Lung (tissue), 12 donors: ENCODE measurements around the gene EFCAB5. TPM values are rescaled to one million over a fixed set of nuclear protein-coding genes. Genes with fewer than 3 reads are reported as not detected.

Source experiments
- ATAC-seq: fragments of 200-7000 bp; cut with Tn5 transposase; one replicate; pipeline ENCODE4 v1.9.1; 2020; ENCODE audit warnings: moderate number of reproducible peaks; ENCODE audit not compliant: insufficient read depth, low FRiP score
- DNase-seq, 3 donors: peaks; one replicate each; pipeline ENCODE4 v3.0.0-alpha.2; 2013 to 2017
- H3K27ac ChIP-seq, 2 donors: one replicate each; pipeline ENCODE4 v1.5.1; 2013; ENCODE audit warnings: mild to moderate bottlenecking in 2 of 2, moderate library complexity in 2 of 2, control low read depth in 1 of 2, inconsistent platforms in 1 of 2, low read depth in 1 of 2, low read length in 1 of 2
- H3K27me3 ChIP-seq, 3 donors: one replicate each; pipeline ENCODE4 v1.5.1; 2013; ENCODE audit warnings: low read length in 2 of 3; ENCODE audit not compliant: control insufficient read depth in 3 of 3, insufficient read depth in 3 of 3
- H3K36me3 ChIP-seq, 4 donors: one replicate each; pipeline ENCODE4 v1.5.1; 2013; ENCODE audit warnings: low read length in 4 of 4, mild to moderate bottlenecking in 1 of 4, moderate library complexity in 1 of 4; ENCODE audit not compliant: control insufficient read depth in 4 of 4, insufficient read depth in 4 of 4
- H3K4me1 ChIP-seq, 5 donors: one replicate each; pipeline ENCODE4 v1.5.1; 2013; ENCODE audit warnings: low read length in 5 of 5, mild to moderate bottlenecking in 2 of 5, moderate library complexity in 1 of 5; ENCODE audit not compliant: control insufficient read depth in 5 of 5, insufficient read depth in 5 of 5
- H3K4me3 ChIP-seq: one replicate; pipeline ENCODE4 v1.5.1; 2013; ENCODE audit warnings: mild to moderate bottlenecking, control low read depth, moderate library complexity
- H3K9ac ChIP-seq, 2 donors: one replicate each; pipeline ENCODE4 v1.5.1; 2013; ENCODE audit warnings: low read length in 2 of 2, control low read depth in 1 of 2; ENCODE audit not compliant: insufficient read depth in 1 of 2
- H3K9me3 ChIP-seq, 4 donors: one replicate each; pipeline ENCODE4 v1.5.1; 2013; ENCODE audit warnings: low read length in 3 of 4, mild to moderate bottlenecking in 1 of 4, moderate library complexity in 1 of 4; ENCODE audit not compliant: control insufficient read depth in 4 of 4, insufficient read depth in 3 of 4
- whole genome bisulfite sequencing, 2 donors: extraction: QIAGEN DNeasy Blood & Tissue Kit; methylation state at CpG; one replicate each; pipeline ENCODE4 v1.1.7; 2013; 5-methylcytosine and 5-hydroxymethylcytosine counted together
- polyA plus RNA-seq, 2 donors: library from polyadenylated mRNA; stranded (reverse); fragments of 200-250 nt; gene quantifications; one replicate each; pipeline ENCODE4 v1.2.1, GENCODE V29; 2013
- total RNA-seq, 2 donors: library from RNA; depleted of rRNA in 1 of 2; stranded (reverse); fragments of >200 nt in 1 of 2; gene quantifications; one replicate each; pipeline ENCODE4 v1.2.1, GENCODE V29; 2014 to 2021
- TF ChIP-seq, protein P1 (sequence below): IDR thresholded peaks from 2 replicates; pipeline ENCODE4 v1.5.1; 2012; ENCODE audit warnings: mild to moderate bottlenecking; ENCODE audit errors: control extremely low read depth, extremely low read depth
- donor health status: control.
- donor health status: control.
- donor health status: Bipolar disorder and iron deficiency.
- donor health status: healthy.
- donor health status: DM: yes; HTN: yes; CAD: no.

The EFCAB5 gene
- total and polyA plus RNA-seq, 4 donors: 0.09 to 2.2 (median 0.42) TPM

DNA sequence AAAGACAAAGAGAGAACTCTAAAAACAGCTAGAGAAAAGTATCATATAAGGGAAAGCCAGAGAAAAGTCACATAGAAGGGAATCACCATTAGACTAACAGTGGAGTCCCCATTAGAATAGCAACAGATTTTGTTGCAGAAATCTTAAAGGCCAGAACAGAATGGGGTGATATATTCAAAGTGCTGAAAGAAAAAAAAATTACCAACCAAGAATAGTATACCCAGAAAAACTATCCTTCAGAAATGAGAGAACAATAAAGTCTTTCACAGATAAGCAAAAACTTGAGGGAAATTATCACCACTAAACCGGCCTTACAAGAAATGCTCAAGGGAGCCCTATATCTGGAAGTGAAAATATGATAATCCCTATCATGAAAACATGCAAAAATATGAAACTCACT is 123.3 kb downstream of the EFCAB5 start:
- Histone ChIP-seq H3K4me3 (no peak overlapping the region), H3K27me3 (no peaks in the 10 kb centered on the region), H3K27ac (no peak overlapping the region), H3K9ac (no peak overlapping the region), H3K36me3 (no peaks in the 10 kb centered on the region), H3K4me1 (no peaks in the 10 kb centered on the region), H3K9me3 (peaks cover 0 to 12% (median 9%) of the 10 kb centered on the region in 4 donors)
- 86 to 87% methylated on average over 1 of the region's 1 CpG for WGBS, 2 donors
- TF ChIP-seq, protein P1, sequence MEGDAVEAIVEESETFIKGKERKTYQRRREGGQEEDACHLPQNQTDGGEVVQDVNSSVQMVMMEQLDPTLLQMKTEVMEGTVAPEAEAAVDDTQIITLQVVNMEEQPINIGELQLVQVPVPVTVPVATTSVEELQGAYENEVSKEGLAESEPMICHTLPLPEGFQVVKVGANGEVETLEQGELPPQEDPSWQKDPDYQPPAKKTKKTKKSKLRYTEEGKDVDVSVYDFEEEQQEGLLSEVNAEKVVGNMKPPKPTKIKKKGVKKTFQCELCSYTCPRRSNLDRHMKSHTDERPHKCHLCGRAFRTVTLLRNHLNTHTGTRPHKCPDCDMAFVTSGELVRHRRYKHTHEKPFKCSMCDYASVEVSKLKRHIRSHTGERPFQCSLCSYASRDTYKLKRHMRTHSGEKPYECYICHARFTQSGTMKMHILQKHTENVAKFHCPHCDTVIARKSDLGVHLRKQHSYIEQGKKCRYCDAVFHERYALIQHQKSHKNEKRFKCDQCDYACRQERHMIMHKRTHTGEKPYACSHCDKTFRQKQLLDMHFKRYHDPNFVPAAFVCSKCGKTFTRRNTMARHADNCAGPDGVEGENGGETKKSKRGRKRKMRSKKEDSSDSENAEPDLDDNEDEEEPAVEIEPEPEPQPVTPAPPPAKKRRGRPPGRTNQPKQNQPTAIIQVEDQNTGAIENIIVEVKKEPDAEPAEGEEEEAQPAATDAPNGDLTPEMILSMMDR: no peak
- no peak for ATAC-seq
- no peak for DNase-seq

DNA sequence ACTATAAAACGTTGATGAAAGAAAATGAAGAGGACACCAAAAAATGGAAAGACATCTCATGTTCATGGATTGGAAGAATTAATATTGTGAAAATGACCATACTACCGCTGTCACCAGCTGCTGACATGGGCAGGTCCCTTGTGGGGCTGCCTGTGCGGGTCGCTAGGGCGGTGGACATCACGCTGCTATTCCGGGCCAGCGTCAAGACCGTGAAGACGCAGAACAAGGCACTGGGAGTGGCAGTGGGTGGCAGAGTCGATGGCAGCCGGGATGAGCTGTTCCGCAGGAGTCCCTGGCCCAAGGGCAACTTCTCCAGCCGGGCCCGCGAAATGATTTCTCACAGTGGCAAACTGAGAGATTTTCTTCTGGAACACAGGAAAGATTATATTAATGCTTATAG is 127.0 kb downstream of the EFCAB5 start:
- TF ChIP-seq, protein P1: no peak
- Histone ChIP-seq H3K9ac (no peak overlapping the region), H3K4me1 (no peaks in the 10 kb centered on the region), H3K36me3 (no peaks in the 10 kb centered on the region), H3K27me3 (no peaks in the 10 kb centered on the region), H3K27ac (no peak overlapping the region), H3K4me3 (no peak overlapping the region), H3K9me3 (peaks cover 0 to 13% (median 9%) of the 10 kb centered on the region in 4 donors)
- 96 to 98% methylated on average over 16 of the region's 16 CpGs for WGBS, 2 donors
- ATAC-seq: no peak
- no peak for DNase-seq

- H3K9ac ChIP-seq: no peak overlapping the region
Observed at GRCh38 chr17:30074254-30074653, 132.8 kb downstream of the EFCAB5 start.

More at GRCh38 chr17:30074254-30074653, 132.8 kb downstream of the EFCAB5 start:
- H3K4me3 ChIP-seq: no peak overlapping the region
- no peaks in the 10 kb centered on the region for H3K27me3 ChIP-seq
- no peaks in the 10 kb centered on the region for H3K36me3 ChIP-seq
- no peak for ATAC-seq
- H3K4me1 ChIP-seq: no peaks in the 10 kb centered on the region
- H3K27ac ChIP-seq: no peak overlapping the region
- no peak for DNase-seq
- WGBS, 2 donors: 89 to 90% methylated on average over 2 of the region's 2 CpGs
- TF ChIP-seq, protein P1: no peak
- peaks cover 0 to 8% (median 0%) of the 10 kb centered on the region in 4 donors for H3K9me3 ChIP-seq
